Heart left ventricle (tissue), 13 donors: ENCODE measurements around the gene DDR2.

Experiments
- POLR2A ChIP-seq, 2 donors: fragments of 450-650 bp; IDR thresholded peaks; one replicate each; pipeline ENCODE4 v1.6.1; 2017; ENCODE audit warnings: antibody characterized with exemption in 2 of 2, mild to moderate bottlenecking in 2 of 2, moderate library complexity in 2 of 2
- TF ChIP-seq, protein P1 (sequence below), 12 donors: fragments of 200-600 bp; sonication (generic) in 4 of 12; IDR thresholded peaks; one replicate each; pipeline versions ENCODE4 v1.5.0 to v1.8.0; 2018 to 2022; ENCODE audit warnings: antibody characterized with exemption in 12 of 12, mild to moderate bottlenecking in 5 of 12
- donor health status: ischemic (EF 13 %, LVEDD 7.1; RV severe dilation, severe dysfunction).
- donor health status: DM: no; HTN: yes; CAD: no.
- donor health status: DM: no; HTN: no; CAD: no.
- donor health status: ischemic (EF 25% LVEDD 6.9; RV normal size, moderate dysfunction).
- donor health status: ischemic (EF 25% LVEDD 5.7; RV mildly dilated, moderate dysfunction).
- donor health status: ischemic (EF 35%, LVEDD 5.7; RV mildly dilated, moderate dysfunction).
- donor health status: nonischemic (EF 11% LVEDD 7.7; RV severe dilation, severe dysfunction).
- donor health status: DM: yes; HTN: yes; CAD: no.
- donor health status: PGD.
- donor health status: ischemic (EF 29% LVEDD 5.4; RV normal size, mild dysfunction).
- donor health status: nonischemic (EF 23%, LVEDD 6.1; RV moderate dilation, normal function).

DNA sequence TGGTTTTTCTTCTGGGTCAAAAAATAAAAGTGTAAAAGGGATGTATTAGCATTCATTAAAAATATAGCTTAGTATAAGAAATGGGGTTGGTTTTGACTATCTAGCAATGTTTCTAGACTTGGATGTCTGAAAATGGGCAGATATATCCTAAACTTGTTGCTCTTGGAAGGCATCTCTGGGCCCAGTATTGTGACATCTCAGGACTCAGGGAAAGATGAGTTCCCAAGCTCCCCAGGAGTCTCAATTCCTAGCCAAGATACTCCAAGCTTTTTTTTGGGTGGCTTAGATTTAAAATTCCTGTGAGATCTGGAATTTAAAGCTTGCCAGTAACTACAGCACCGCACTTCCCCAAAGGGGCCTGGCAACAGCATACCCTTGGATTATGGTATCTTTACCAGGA lies 146.8 kb downstream of the DDR2 start:
- TF ChIP-seq, protein P1, sequence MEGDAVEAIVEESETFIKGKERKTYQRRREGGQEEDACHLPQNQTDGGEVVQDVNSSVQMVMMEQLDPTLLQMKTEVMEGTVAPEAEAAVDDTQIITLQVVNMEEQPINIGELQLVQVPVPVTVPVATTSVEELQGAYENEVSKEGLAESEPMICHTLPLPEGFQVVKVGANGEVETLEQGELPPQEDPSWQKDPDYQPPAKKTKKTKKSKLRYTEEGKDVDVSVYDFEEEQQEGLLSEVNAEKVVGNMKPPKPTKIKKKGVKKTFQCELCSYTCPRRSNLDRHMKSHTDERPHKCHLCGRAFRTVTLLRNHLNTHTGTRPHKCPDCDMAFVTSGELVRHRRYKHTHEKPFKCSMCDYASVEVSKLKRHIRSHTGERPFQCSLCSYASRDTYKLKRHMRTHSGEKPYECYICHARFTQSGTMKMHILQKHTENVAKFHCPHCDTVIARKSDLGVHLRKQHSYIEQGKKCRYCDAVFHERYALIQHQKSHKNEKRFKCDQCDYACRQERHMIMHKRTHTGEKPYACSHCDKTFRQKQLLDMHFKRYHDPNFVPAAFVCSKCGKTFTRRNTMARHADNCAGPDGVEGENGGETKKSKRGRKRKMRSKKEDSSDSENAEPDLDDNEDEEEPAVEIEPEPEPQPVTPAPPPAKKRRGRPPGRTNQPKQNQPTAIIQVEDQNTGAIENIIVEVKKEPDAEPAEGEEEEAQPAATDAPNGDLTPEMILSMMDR (IDR thresholded peaks at IDR 0.05): no peak
- TF ChIP-seq POLR2A (IDR thresholded peaks at IDR 0.05): no peak
